Tongue (tissue), 2 donors: ENCODE results near the gene ADAT3. TPM values are rescaled to one million over a fixed set of nuclear protein-coding genes. Genes with fewer than 3 reads are reported as not detected.
"Not testable (repeated sequence)": the region's sequence is repeated elsewhere in the genome, so short reads cannot be mapped to it uniquely, and the experiment has no call there.

Source experiments
- DNase-seq: peaks from one replicate; pipeline ENCODE4 v3.0.0-alpha.2; 2015
- total RNA-seq: library from RNA; depleted of rRNA; stranded (reverse); fragments of >200 nt; gene quantifications from one replicate; pipeline ENCODE4 v1.2.3, GENCODE V29; 2014

Gene ADAT3
- total RNA-seq, 1 donor from 2014 or later, result 2.8 TPM

DNA sequence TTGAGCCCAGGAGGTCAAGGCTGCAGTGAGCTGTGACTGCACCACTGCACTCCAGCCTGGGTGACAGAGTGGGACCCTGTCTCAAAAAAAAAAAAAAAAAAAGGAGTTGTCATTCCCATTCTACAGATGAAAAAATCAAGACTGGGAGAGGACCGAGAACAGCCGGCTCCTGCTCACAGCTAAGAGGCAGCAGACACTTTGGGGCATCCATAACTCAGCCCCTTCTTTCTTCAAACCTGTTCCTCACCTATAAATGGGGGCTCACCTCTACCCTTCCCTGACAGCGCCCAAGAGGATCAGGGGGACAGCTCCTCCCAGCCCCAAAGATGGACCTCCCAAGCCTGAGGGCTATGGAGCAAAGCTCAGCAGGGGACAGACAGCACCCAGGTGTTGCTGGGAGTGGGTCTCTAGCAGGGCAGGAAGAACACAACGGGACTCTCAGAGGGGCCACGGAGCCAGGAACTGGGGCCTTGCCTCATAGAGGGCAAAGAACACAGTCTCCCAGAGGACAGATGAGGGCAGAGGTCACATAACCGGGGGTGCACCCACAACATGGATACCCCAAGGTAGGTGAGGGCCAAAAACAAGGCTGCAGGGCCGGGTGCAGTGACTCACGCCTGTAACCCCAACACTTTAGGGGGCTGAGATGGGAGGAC is 38.4 kb upstream of the ADAT3 start:
- DNase-seq, result no peak

DNA sequence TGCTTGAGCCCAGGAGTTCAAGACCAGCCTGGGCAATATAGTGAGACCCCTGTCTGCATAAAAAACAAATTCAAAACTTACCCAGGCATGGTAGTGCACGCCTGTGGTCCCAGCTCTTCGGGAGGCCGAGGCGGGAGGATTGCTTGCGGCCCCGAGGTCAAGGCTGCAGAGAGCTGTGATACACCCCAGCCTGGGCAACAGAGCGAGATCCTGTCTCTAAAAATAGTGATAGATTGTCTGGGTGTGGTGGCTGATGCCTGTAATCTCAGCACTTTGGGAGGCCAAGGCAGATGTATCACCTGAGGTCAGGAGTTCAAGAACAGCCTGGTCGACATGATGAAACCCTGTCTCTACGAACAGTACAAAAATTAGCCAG is 37.9 kb upstream of the ADAT3 start:
- DNase-seq, result no peak

DNA sequence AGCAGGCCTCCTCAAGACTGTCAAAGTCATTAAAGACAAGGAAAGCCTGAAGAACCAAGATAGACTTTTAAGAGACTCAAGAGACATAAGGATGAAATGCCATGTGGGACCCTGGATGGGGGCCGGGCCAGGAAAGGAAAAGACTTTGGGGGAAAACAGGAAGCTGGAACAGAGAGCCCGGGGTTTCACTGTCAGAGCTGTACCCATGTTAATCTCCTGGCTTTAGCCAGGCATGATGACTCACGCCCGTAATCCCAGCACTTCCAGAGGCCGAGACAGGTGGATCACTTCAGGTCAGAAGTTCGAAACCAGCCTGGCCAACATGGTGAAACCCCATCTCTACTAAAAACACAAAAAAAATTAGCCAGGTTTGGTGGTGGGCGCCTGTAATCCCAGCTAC is 36.2 kb upstream of the ADAT3 start:
- no peak for DNase-seq

GRCh38 chr19:1871140-1871597 is 34.0 kb upstream of the ADAT3 start:
- no peak for DNase-seq

- no peak for DNase-seq
These were observed 33.6 kb upstream of the ADAT3 start for GRCh38 chr19:1871630-1872029.

DNA sequence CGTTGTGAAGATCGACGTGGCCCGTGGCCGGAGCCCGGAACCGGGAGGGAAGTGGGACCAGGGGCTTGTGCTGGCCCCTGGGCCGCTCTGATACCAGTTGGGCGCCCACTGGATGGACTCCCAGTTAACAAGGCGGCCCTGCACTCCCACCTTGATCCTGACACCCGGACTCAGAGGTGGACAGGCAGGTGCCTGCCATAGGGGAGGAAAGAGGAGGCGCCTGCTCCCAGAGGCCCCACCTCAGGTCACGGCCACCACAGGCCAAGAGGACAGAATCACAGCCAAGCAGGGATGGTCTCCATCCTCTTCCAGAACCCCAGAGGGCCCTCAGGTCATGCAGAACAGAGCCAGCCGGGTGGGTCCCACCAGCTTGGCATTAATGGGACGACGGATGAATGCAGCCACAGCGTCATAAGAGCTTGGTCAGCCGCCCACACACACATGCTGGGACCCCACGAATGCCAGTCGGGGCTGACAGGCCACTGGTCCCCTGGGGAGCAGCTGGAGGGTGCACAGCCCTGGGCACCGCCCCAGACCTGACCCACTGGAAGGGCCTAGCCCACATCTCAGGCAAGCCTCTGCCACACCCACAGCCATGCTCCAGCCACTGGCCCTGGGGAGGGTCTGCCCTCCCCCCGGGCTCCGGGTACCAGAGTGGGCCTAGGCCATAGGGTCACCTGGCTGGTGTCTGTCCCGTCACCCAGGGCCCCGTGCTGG is 32.2 kb upstream of the ADAT3 start:
- DNase-seq, result no peak

DNA sequence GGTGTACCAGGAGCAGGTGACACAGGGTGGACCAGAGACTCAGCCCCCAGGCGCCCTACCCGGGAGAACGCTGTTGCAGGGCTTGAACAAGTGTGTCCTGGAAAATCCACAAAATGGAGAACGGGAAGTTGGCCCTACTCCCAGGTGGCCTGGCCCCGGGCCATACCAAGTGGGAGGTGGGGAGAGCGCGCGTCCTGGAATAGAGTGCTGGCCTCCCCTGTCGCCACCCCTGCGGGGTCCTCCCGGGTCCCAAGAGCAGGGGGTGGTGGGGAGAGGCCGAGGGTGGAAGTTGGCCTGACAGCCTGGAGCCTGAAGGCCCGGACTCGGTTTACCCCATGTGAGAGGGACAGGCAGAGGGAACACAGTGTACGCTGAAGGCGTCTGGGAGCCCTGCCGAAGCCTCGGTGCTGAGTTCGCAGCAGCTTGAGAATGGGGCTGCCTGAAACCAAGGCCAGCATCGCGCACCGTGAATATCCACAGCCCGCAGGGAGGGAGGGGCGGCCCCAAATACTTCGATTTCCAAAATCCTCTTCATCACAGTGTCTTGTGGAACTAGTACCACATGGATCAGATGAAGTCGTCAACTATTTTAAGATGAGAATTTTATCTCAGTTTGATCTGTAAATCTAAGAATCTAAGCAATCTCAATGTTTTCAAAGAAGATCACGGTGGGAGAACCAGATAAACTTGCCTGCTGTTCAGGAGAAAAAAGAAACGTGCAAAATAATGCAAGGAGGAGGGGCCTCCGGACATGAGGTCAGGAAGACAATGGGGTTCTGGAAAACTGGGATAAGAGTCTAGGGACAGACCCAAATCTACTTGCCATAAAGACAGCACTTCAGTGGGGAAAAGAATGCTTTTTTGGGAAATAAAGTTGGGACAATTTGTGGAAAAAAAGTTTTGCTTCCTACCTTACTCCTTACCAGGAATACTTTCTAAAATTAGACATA is 31.4 kb upstream of the ADAT3 start:
- DNase-seq, result no peak

DNA sequence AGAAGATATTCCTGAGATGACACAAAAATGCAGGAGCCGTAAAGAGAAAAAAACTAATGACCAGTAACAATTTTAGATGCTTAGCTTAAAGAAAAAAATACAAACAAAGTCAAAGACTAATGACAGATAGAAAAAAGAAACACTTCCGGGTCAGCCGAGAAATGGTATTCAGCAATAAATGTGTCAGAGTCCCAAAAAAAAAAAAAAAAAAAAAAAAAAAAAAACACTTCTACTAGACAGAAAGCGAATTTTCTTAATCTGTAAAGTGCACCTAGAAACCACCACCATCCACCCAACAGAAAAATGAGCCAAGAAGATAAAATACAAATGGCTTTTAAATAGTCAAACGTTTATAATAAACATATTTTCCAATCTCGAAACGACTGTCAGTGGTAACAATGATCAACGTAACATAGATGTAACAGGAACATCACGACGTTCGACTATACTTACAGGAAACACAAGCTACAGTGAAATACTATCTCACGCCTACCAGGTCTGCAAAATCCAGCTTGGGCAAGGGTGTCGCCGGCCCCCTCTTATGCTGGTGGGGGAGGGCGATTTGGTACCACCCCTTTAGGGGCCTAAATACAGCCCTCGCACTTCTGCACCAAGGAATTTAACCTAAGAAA is 30.5 kb upstream of the ADAT3 start:
- DNase-seq, result no peak

DNA sequence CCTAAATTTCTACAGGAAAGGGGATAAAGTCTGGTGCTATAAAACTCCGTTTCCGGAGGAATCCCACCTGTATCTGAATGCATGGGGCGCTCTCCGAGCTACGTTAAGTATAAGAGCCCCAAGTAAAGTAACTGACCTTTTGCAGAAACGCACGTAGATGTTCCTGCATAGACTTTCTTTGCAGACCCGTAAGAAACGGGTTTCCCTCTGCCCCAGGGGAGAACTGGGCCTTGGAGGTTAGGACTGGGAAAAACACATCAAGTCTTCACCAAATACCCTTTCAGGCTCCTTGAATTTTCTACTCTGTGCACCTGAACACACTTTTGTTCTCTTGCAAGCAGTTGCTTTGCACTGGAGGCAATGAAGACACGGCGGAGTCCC is 29.9 kb upstream of the ADAT3 start:
- DNase-seq, result not testable (repeated sequence)

DNA sequence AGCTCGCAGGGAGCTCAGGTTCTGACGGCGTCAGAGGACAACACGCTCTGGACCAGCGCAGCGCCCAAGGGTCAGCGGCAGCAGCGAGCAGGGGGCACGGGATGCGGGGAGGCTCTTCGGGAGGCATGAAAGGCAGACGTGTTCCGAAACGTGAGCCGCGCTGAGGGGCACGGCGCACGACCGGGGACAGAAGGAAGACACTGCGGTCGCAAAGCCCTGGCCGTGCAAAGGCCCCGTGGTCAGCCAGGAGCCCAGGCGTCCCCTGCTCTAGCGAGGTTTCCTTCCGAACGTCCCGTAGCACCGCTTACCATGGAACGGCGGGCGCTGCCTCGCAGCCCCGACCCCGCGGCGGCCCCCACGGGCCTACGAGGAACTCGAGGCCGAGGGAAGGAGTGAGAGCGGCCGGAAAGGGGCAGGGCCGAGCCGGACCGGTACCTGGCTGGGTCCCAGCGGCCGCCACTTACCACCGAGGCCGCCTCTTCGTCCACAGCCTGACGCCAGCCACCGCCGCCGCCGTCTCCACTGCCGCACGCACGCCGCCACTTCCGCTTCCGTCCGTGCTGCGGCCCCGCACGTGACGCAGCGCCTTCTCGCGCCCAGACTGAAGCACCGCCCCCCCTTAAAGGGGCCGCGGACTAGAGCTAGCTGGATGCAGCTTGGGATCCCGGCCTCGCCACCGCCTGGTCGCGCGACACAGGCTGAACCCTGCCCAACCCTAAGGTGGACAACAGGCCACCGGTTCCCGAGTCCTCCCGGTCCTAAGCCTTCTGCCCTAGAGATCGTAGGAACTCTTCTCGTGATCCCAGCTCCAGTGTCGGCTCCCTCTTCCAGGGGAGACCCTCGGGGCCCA is 29.3 kb upstream of the ADAT3 start:
- peak; percentile 96 for DNase-seq

DNA sequence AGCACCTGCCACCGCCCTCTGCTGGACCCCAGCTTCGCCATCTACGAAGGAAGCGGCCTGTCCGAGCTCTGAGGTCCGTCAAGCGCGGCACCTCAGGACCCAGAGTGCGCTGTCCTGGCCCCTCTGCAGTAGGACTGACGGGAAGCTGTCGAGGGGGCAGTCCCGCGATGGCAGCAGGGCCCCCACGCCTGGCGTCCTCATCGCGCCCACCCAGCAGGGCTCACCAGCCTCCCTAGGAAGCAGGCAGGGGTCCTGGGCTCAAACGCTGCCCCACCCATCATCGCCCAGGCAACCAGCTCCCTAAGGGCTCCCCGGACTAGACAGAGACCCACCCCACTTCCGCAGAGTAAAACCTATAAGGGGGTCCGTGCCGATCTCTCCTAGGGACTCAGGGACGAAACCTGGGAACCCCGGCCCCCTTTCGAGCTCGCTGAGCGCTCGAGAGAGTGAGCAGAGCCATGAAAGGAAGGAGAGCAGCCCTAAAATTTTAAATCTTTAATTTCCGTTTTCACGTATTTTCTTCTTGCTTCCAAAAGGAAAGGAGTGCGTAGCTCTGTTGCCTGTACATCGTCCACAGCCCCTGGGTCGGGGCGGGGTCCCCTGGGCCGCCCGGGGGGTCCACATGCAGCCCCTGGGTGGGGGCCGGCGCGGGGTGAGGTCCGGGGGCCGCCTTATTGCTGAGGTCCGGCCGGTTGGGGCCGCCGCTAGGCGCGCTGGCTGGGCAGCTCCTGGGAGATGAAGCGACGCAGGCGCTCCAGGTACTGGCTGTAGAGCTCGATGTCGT is 28.5 kb upstream of the ADAT3 start:
- DNase-seq, result not testable (repeated sequence)

- not testable (repeated sequence) for DNase-seq
These were observed 27.9 kb upstream of the ADAT3 start for GRCh38 chr19:1877280-1877660.

DNA sequence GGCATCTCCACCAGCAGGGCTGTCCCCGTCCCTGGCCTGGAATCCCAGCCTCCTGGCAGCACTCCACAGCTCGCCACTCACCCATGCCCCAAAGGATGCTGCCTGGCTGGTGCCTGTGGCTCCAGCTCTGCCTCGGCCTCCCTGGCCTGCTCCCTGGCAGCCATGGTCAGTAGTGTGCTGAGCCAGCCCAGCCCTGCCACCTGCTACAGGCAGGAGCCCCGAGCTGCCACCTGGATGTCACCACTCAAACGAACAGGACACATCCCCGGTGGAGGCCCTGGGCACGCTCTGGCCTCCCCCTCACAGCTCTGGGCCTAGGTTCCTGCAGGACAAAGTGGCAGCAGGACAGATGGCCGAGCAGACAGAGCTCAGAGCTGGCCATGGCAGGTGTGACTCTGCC is 26.6 kb upstream of the ADAT3 start:
- DNase-seq, result not testable (repeated sequence)

DNA sequence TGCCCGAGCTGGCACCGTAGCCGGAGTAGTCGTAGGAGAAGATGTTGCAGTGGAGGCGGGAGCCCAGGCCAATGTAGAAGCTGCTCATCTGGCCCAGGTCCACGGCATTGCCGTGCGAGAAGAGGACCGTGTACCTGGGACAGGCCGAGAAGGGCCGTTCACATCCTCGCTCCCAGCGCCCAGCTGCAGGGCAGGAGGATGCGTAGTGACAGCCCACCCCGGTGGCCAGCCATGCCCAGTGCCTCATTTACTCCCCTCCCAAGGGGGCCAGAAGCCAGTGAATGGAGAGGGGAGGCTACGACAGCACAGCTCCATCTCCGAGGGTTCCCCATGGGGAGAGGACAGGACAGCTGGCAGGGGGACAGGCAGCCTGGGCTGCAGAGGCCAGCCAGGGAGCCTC is 25.2 kb upstream of the ADAT3 start:
- DNase-seq, result not testable (repeated sequence)

GRCh38 chr19:1880611-1881392 is 24.4 kb upstream of the ADAT3 start:
- no peak for DNase-seq

DNA sequence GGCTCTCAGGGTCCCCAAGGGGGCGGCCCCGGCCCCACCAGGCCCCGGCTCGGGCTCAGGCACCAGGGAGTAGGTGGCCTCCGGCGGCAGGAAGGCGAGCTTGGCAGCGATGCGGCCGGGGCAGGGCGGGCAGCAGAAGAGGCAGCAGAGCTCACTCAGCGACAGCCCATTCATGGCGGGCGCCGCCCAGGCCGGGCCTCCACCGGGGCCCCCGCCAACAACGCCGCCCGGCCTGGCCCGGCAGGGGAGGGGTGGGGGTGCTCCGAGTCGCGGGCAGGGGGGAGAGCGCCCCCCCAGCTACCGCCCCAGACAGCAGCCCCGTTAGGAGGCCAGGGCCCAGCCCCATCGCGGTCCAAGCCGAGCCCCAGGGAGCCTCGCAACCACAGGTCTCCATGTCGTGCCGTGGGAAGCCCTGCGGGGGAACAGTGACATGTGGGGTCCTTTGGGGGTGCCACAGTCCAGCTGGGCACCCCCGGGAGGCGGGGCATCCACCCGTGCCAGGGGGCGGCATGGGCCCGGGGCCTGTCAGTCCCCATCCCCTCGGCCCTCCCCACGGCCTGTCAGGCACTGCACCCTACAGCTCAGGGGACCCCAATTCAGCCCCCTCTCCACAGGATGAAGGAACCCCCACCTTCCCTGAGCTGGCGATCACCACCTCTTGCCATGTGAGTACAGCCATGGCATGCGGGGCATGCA is 23.7 kb upstream of the ADAT3 start:
- DNase-seq, result not testable (repeated sequence)

DNA sequence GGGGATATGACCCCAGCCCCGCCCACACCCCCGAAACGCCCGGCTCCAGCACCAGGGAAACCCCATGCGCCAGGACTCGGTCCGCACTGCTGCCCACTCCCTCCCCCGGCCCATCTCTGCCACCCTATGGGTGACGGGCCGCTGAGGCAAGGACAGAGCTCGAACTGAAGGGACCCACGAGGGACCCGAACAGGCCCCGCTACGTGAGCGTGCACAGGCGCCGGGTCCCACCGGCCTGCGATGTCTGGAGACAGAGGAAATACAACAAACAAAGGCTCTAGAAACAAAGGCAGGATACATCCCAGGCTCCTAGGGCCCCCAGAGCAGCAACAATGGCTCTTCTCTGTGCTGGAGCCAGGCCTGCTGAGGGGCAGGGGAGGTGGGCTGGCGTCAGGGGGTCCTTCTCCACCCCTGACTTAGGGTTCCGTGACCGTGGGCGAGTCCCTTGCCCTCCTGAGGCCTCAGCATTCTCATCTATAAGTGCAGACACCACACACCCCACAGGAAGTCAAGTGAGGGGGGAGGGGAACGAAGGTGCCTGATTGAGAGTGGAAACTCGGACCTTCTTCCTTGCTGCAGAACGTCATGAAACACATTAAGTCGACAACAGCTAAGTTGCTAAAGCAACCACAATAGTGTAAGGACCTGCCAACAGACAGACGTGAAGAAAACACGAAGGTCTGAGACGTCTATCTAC is 23.0 kb upstream of the ADAT3 start:
- no peak for DNase-seq
